ENCODE measurements around the gene CCNY. TPM values are rescaled to one million over a fixed set of nuclear protein-coding genes. Genes with fewer than 3 reads are reported as not detected.
A peak's percentile ranks its signal among the peaks of the same experiment; 100 is the strongest.
"Not testable (repeated sequence)": the region's sequence is repeated elsewhere in the genome, so short reads cannot be mapped to it uniquely, and the experiment has no call there.

Gene CCNY
- total RNA-seq, 2 experiments from 2014 or later, result 64.9 to 66.9 TPM

- no peak overlapping the region for H3K4me3 Mint-ChIP-seq
- ATAC-seq (ENCODE audit: poor library complexity) (no peak), DNase-seq (peak in 1 of 14 experiments; percentile 12)
- TF ChIP-seq CTCF (IDR thresholded peaks at IDR 0.05), result no peak
- peaks cover 0 to 8% of the 10 kb centered on the region in 2 experiments for H3K27me3 ChIP-seq (ENCODE audit: control insufficient read depth in 1 of 2, insufficient read depth in 2 of 2, low read length in 2 of 2)
- no peaks in the 10 kb centered on the region for H3K36me3 ChIP-seq (ENCODE audit: insufficient read depth, low read length)
- no peaks in the 10 kb centered on the region for H3K9me3 ChIP-seq (ENCODE audit: control insufficient read depth in 1 of 2, insufficient read depth in 1 of 2, low read length in 2 of 2)
- no peak overlapping the region for H3K27ac Mint-ChIP-seq
- ChIA-PET POLR2A (no interaction called here), CTCF (no interaction called here)
- no peaks in the 10 kb centered on the region for H3K36me3 Mint-ChIP-seq (ENCODE audit: low read depth)
- H3K4me3 ChIP-seq (ENCODE audit: low read length), result no peak overlapping the region
- intact Hi-C loops (cut with DNase I, micrococcal nuclease), result no loop called here
- H3K27me3 Mint-ChIP-seq, result peaks cover 40% of the 10 kb centered on the region
- no peaks in the 10 kb centered on the region for H3K9me3 Mint-ChIP-seq
- no peaks in the 10 kb centered on the region for H3K4me1 ChIP-seq (ENCODE audit: insufficient read depth, low read length)
- H3K27ac ChIP-seq (ENCODE audit: low read depth in 1 of 2, low read length in 2 of 2), result no peak overlapping the region
- H3K4me1 Mint-ChIP-seq (ENCODE audit: low read depth), result no peaks in the 10 kb centered on the region
Measured at GRCh38 chr10:35306852-35307251, 29.5 kb upstream of the CCNY start.

DNA sequence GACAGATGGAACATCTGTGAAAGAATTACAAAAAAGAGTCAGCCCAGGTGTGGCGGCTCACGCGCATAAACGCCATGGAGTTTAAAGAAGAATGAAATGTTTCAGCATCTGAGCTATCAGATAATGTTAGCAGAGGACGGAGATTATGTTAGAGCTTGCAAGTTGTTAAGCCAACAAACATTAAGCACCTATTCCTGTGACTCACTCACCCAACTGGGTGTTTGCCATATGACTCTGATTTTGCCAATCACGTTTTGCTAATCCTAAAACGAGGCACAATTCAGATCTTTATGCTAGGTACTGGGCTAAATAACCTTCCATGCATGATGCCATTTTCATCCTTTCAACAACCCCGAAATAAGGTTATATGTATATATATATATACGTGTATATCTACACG, 29.0 kb upstream of the CCNY start:
- H3K27me3 ChIP-seq (ENCODE audit: control insufficient read depth in 1 of 2, insufficient read depth in 2 of 2, low read length in 2 of 2), result peaks cover 0 to 8% of the 10 kb centered on the region in 2 experiments
- H3K4me3 ChIP-seq (ENCODE audit: low read length), result no peak overlapping the region
- DNase-seq (no peak), ATAC-seq (ENCODE audit: poor library complexity) (no peak)
- H3K27ac Mint-ChIP-seq, result no peak overlapping the region
- ChIA-PET CTCF (no interaction called here), POLR2A (no interaction called here)
- no peaks in the 10 kb centered on the region for H3K9me3 Mint-ChIP-seq
- no peak overlapping the region for H3K4me3 Mint-ChIP-seq
- intact Hi-C loops (cut with DNase I, micrococcal nuclease), result no loop called here
- H3K27ac ChIP-seq (ENCODE audit: low read depth in 1 of 2, low read length in 2 of 2), result no peak overlapping the region
- peaks cover 40% of the 10 kb centered on the region for H3K27me3 Mint-ChIP-seq
- H3K4me1 ChIP-seq (ENCODE audit: insufficient read depth, low read length), result no peaks in the 10 kb centered on the region
- H3K36me3 Mint-ChIP-seq (ENCODE audit: low read depth), result no peaks in the 10 kb centered on the region
- no peak for TF ChIP-seq CTCF (IDR thresholded peaks at IDR 0.05)
- H3K36me3 ChIP-seq (ENCODE audit: insufficient read depth, low read length), result no peaks in the 10 kb centered on the region
- no peaks in the 10 kb centered on the region for H3K9me3 ChIP-seq (ENCODE audit: control insufficient read depth in 1 of 2, insufficient read depth in 1 of 2, low read length in 2 of 2)
- no peaks in the 10 kb centered on the region for H3K4me1 Mint-ChIP-seq (ENCODE audit: low read depth)

- no peak overlapping the region for H3K27ac ChIP-seq (ENCODE audit: low read depth in 1 of 2, low read length in 2 of 2)
- ChIA-PET CTCF (no interaction called here), POLR2A (no interaction called here)
- peaks cover 0 to 6% of the 10 kb centered on the region in 2 experiments for H3K9me3 ChIP-seq (ENCODE audit: control insufficient read depth in 1 of 2, insufficient read depth in 1 of 2, low read length in 2 of 2)
- Mint-ChIP-seq H3K9me3 (peaks cover 3% of the 10 kb centered on the region), H3K27ac (no peak overlapping the region), H3K4me1 (ENCODE audit: low read depth) (no peaks in the 10 kb centered on the region), H3K4me3 (no peak overlapping the region), H3K27me3 (peaks cover 39% of the 10 kb centered on the region), H3K36me3 (ENCODE audit: low read depth) (peaks cover 5% of the 10 kb centered on the region)
- H3K27me3 ChIP-seq (ENCODE audit: control insufficient read depth in 1 of 2, insufficient read depth in 2 of 2, low read length in 2 of 2), result peaks cover 0 to 8% of the 10 kb centered on the region in 2 experiments
- intact Hi-C loops (cut with DNase I, micrococcal nuclease), result no loop called here
- no peak for DNase-seq
- TF ChIP-seq CTCF (IDR thresholded peaks at IDR 0.05), result no peak
- no peaks in the 10 kb centered on the region for H3K36me3 ChIP-seq (ENCODE audit: insufficient read depth, low read length)
- H3K4me1 ChIP-seq (ENCODE audit: insufficient read depth, low read length), result no peaks in the 10 kb centered on the region
- no peak overlapping the region for H3K4me3 ChIP-seq (ENCODE audit: low read length)
- ATAC-seq (ENCODE audit: poor library complexity), result no peak
Measured at GRCh38 chr10:35308809-35309208, 27.5 kb upstream of the CCNY start.

- CTCF ChIA-PET, result interaction anchor here (0.7 kb wide), 2 partner anchors 32 to 193 kb away, joined by 3 to 4 read pairs; no protein-coding TSS in a partner anchor
- H3K27ac ChIP-seq (ENCODE audit: low read depth in 1 of 2, low read length in 2 of 2); H3K27ac Mint-ChIP-seq; intact Hi-C loops (cut with DNase I, micrococcal nuclease); ATAC-seq (ENCODE audit: poor library complexity); H3K4me3 ChIP-seq (ENCODE audit: low read length); H3K36me3 ChIP-seq (ENCODE audit: insufficient read depth, low read length); POLR2A ChIA-PET; H3K4me1 Mint-ChIP-seq (ENCODE audit: low read depth); H3K9me3 Mint-ChIP-seq; H3K4me3 Mint-ChIP-seq; H3K27me3 Mint-ChIP-seq; H3K27me3 ChIP-seq (ENCODE audit: control insufficient read depth in 1 of 2, insufficient read depth in 2 of 2, low read length in 2 of 2); H3K4me1 ChIP-seq (ENCODE audit: insufficient read depth, low read length); DNase-seq: not testable (repeated sequence)
- peaks cover 3 to 12% of the 10 kb centered on the region in 2 experiments for H3K9me3 ChIP-seq (ENCODE audit: control insufficient read depth in 1 of 2, insufficient read depth in 1 of 2, low read length in 2 of 2)
- peaks cover 50% of the 10 kb centered on the region for H3K36me3 Mint-ChIP-seq (ENCODE audit: low read depth)
Measured at GRCh38 chr10:35314142-35314541, 22.2 kb upstream of the CCNY start.

GRCh38 chr10:35315235-35315634, 21.1 kb upstream of the CCNY start:
- H3K27ac Mint-ChIP-seq; CTCF ChIA-PET; H3K4me1 ChIP-seq (ENCODE audit: insufficient read depth, low read length); H3K9me3 Mint-ChIP-seq; H3K4me3 Mint-ChIP-seq; intact Hi-C loops (cut with DNase I, micrococcal nuclease); H3K27me3 Mint-ChIP-seq; H3K4me1 Mint-ChIP-seq (ENCODE audit: low read depth); H3K27ac ChIP-seq (ENCODE audit: low read depth in 1 of 2, low read length in 2 of 2); H3K36me3 ChIP-seq (ENCODE audit: insufficient read depth, low read length); ATAC-seq (ENCODE audit: poor library complexity); DNase-seq; H3K27me3 ChIP-seq (ENCODE audit: control insufficient read depth in 1 of 2, insufficient read depth in 2 of 2, low read length in 2 of 2); H3K4me3 ChIP-seq (ENCODE audit: low read length): not testable (repeated sequence)
- H3K36me3 Mint-ChIP-seq (ENCODE audit: low read depth), result peaks cover 57% of the 10 kb centered on the region
- POLR2A ChIA-PET, result interaction anchor here (0.6 kb wide), 2 partner anchors 12 to 39 kb away, joined by 3 read pairs; no protein-coding TSS in a partner anchor
- peaks cover 3 to 12% of the 10 kb centered on the region in 2 experiments for H3K9me3 ChIP-seq (ENCODE audit: control insufficient read depth in 1 of 2, insufficient read depth in 1 of 2, low read length in 2 of 2)
